GM23338 (cell line): ENCODE results near the gene DPYD. TPM values are rescaled to one million over a fixed set of nuclear protein-coding genes. Genes with fewer than 3 reads are reported as not detected.

ENCODE experiments used
- ATAC-seq: fragments of 200-7000 bp; cut with Tn5 transposase; 3 replicates; pipeline ENCODE4 v1.9.1; 2020
- DNase-seq: peaks from one replicate; pipeline ENCODE4 v3.0.0-alpha.2; 2015; ENCODE audit warnings: low spot score
- H2AFZ ChIP-seq: fragments of 200-600 bp; sonication (generic); 2 replicates; pipeline ENCODE4 v1.8.0; 2016; ENCODE audit warnings: antibody characterized with exemption, mild to moderate bottlenecking, moderate library complexity
- H3F3A ChIP-seq: fragments of 200-600 bp; sonication (generic); replicated peaks from 2 replicates; pipeline ENCODE4 v1.8.0; 2017; ENCODE audit warnings: antibody characterized with exemption, mixed run types, low read depth
- H3K27ac ChIP-seq: fragments of 200-600 bp; sonication (generic); 2 replicates; pipeline ENCODE4 v1.6.1; 2016; ENCODE audit warnings: low read depth
- H3K27me3 ChIP-seq: fragments of 200-600 bp; sonication (generic); 2 replicates; pipeline ENCODE4 v1.8.0; 2016; ENCODE audit warnings: mild to moderate bottlenecking, mixed run types, moderate library complexity; ENCODE audit not compliant: insufficient read depth
- H3K36me3 ChIP-seq: fragments of 200-600 bp; sonication (generic); 2 replicates; pipeline ENCODE4 v1.8.0; 2016; ENCODE audit warnings: mild to moderate bottlenecking; ENCODE audit not compliant: insufficient read depth
- H3K4me1 ChIP-seq: fragments of 200-600 bp; sonication (generic); 2 replicates; pipeline ENCODE4 v1.8.0; 2016; ENCODE audit warnings: mild to moderate bottlenecking, moderate library complexity; ENCODE audit not compliant: insufficient read depth
- H3K4me2 ChIP-seq: fragments of 200-600 bp; sonication (generic); 2 replicates; pipeline ENCODE4 v1.7.1; 2017; ENCODE audit warnings: mixed run types
- H3K4me3 ChIP-seq: fragments of 200-600 bp; sonication (generic); 2 replicates; pipeline ENCODE4 v1.6.1; 2016; ENCODE audit warnings: mixed run types
- H3K79me2 ChIP-seq: fragments of 200-600 bp; sonication (generic); replicated peaks from 2 replicates; pipeline ENCODE4 v1.8.0; 2017; ENCODE audit warnings: mild to moderate bottlenecking; ENCODE audit not compliant: insufficient read depth
- H3K9me2 ChIP-seq: fragments of 200-600 bp; sonication (generic); 2 replicates; pipeline ENCODE4 v1.8.0; 2017; ENCODE audit not compliant: insufficient read depth
- H4K20me1 ChIP-seq: fragments of 200-600 bp; sonication (generic); replicated peaks from 2 replicates; pipeline ENCODE4 v1.8.0; 2017; ENCODE audit warnings: mild to moderate bottlenecking; ENCODE audit not compliant: insufficient read depth
- H3K27ac Mint-ChIP-seq: 2 replicates; pipeline ENCODE4 v1.8.0; 2020; ENCODE audit warnings: inconsistent platforms, mild to moderate bottlenecking, moderate library complexity, mixed read lengths
- H3K27me3 Mint-ChIP-seq: 3 replicates; pipeline ENCODE4 v1.8.0; 2022; ENCODE audit warnings: low read depth, mild to moderate bottlenecking, moderate library complexity, mixed read lengths, inconsistent platforms; ENCODE audit not compliant: insufficient read depth, poor library complexity
- H3K36me3 Mint-ChIP-seq: 3 replicates; pipeline ENCODE4 v1.8.0; 2021; ENCODE audit warnings: low read depth, mild to moderate bottlenecking, inconsistent platforms, moderate library complexity, mixed read lengths
- H3K4me1 Mint-ChIP-seq: 3 replicates; pipeline ENCODE4 v1.8.0; 2020; ENCODE audit warnings: mild to moderate bottlenecking, inconsistent platforms, mixed read lengths
- H3K4me3 Mint-ChIP-seq: 3 replicates; pipeline ENCODE4 v1.8.0; 2021; ENCODE audit warnings: moderate library complexity, mild to moderate bottlenecking, inconsistent platforms, mixed read lengths
- H3K9me3 Mint-ChIP-seq: 3 replicates; pipeline ENCODE4 v1.8.0; 2020; ENCODE audit warnings: moderate library complexity, mild to moderate bottlenecking, inconsistent platforms, mixed read lengths
- CREB1 ChIP-seq: fragments of 250-450 bp; sonication (Bioruptor Pico); IDR thresholded peaks from 2 replicates; pipeline ENCODE4 v1.5.0; 2020; ENCODE audit warnings: low read depth, mild to moderate bottlenecking, moderate library complexity
- ETS1 ChIP-seq: IDR thresholded peaks from 2 replicates; pipeline ENCODE4 v1.6.1; 2016; ENCODE audit warnings: antibody characterized with exemption
- EZH2 ChIP-seq: fragments of 200-600 bp; sonication (generic); IDR thresholded peaks from one replicate; pipeline ENCODE4 v1.8.0; 2017; ENCODE audit warnings: antibody characterized with exemption, mild to moderate bottlenecking, low read depth; ENCODE audit not compliant: unreplicated experiment
- EZH2phosphoT487 ChIP-seq: fragments of 200-600 bp; sonication (generic); IDR thresholded peaks from one replicate; pipeline ENCODE4 v1.8.1; 2018; ENCODE audit warnings: antibody characterized with exemption; ENCODE audit not compliant: unreplicated experiment
- NANOG ChIP-seq: IDR thresholded peaks from 2 replicates; pipeline ENCODE4 v1.6.1; 2016; ENCODE audit warnings: antibody characterized with exemption, borderline replicate concordance
- POLR2AphosphoS5 ChIP-seq: IDR thresholded peaks from 2 replicates; pipeline ENCODE4 v1.6.1; 2016; ENCODE audit warnings: antibody characterized with exemption, low read depth
- REST ChIP-seq: IDR thresholded peaks from one replicate; pipeline ENCODE4 v1.6.1; 2018; ENCODE audit warnings: antibody characterized with exemption; ENCODE audit not compliant: unreplicated experiment
- STAT1 ChIP-seq: IDR thresholded peaks from one replicate; pipeline ENCODE4 v1.6.1; 2016; ENCODE audit warnings: antibody characterized with exemption; ENCODE audit not compliant: unreplicated experiment
- polyA plus RNA-seq: library from polyadenylated mRNA; unstranded; fragments of >200 nt; fragmentation: Nextera tagmentation; extraction: Ambion mirVana; gene quantifications from 2 replicates; pipeline ENCODE4 v1.2.1, GENCODE V29; 2016
- total RNA-seq: library from RNA; depleted of rRNA; stranded (reverse); fragments of >200 nt; shearing (Covaris generic); gene quantifications from 2 replicates; pipeline ENCODE4 v1.2.3, GENCODE V29; 2014

The DPYD gene
- total and polyA plus RNA-seq, 2 experiments from 2014 or later, result 0.50 to 1.6 TPM

- no peaks in the 10 kb centered on the region for H3F3A ChIP-seq
- ATAC-seq (no peak), DNase-seq (no peak)
- H3K79me2 ChIP-seq, result no peaks in the 10 kb centered on the region
- Mint-ChIP-seq H3K9me3 (no peaks in the 10 kb centered on the region), H3K4me3 (no peak overlapping the region), H3K36me3 (no peaks in the 10 kb centered on the region), H3K27me3 (no peaks in the 10 kb centered on the region), H3K27ac (no peak overlapping the region), H3K4me1 (no peaks in the 10 kb centered on the region)
- H3K27ac ChIP-seq, result no peak overlapping the region
- peaks cover 6% of the 10 kb centered on the region for H3K4me1 ChIP-seq
- no peak overlapping the region for H3K4me3 ChIP-seq
- H4K20me1 ChIP-seq, result no peaks in the 10 kb centered on the region
- no peak overlapping the region for H3K4me2 ChIP-seq
- no peaks in the 10 kb centered on the region for H3K36me3 ChIP-seq
- H2AFZ ChIP-seq, result no peak overlapping the region
- no peaks in the 10 kb centered on the region for H3K9me2 ChIP-seq
- TF ChIP-seq EZH2 (no peak), NANOG (no peak), ETS1 (no peak), EZH2phosphoT487 (no peak), POLR2AphosphoS5 (no peak), STAT1 (no peak)
- no peaks in the 10 kb centered on the region for H3K27me3 ChIP-seq
Measured at GRCh38 chr1:97767381-97767780, 153.5 kb downstream of the DPYD start.

GRCh38 chr1:97764991-97765390 is 155.8 kb downstream of the DPYD start:
- Histone ChIP-seq H4K20me1 (no peaks in the 10 kb centered on the region), H2AFZ (no peak overlapping the region), H3K4me1 (peaks cover 6% of the 10 kb centered on the region), H3K4me2 (no peak overlapping the region), H3K4me3 (no peak overlapping the region), H3K9me2 (no peaks in the 10 kb centered on the region), H3F3A (no peaks in the 10 kb centered on the region), H3K27me3 (no peaks in the 10 kb centered on the region), H3K27ac (no peak overlapping the region), H3K79me2 (no peaks in the 10 kb centered on the region), H3K36me3 (no peaks in the 10 kb centered on the region)
- no peaks in the 10 kb centered on the region; the same call in 2 of the 3 replicates for H3K9me3 Mint-ChIP-seq
- H3K4me3 Mint-ChIP-seq, result no peak overlapping the region
- H3K27ac Mint-ChIP-seq, result no peak overlapping the region
- ATAC-seq, result no peak
- TF ChIP-seq STAT1 (no peak), CREB1 (CRISPR knock-in tag) (no peak), REST (no peak), POLR2AphosphoS5 (no peak), EZH2phosphoT487 (no peak)
- H3K27me3 Mint-ChIP-seq, result no peaks in the 10 kb centered on the region
- no peak for DNase-seq
- H3K4me1 Mint-ChIP-seq, result no peaks in the 10 kb centered on the region
- H3K36me3 Mint-ChIP-seq, result no peaks in the 10 kb centered on the region
